HG03108 (cell line): Measurements from ENCODE around the gene INTS1.
"Not testable (repeated sequence)": the region's sequence is repeated elsewhere in the genome, so short reads cannot be mapped to it uniquely, and the experiment has no call there.

Source experiments
- ATAC-seq: cut with Tn5 transposase; IDR thresholded peaks from one replicate; pipeline ENCODE4 v1.9.1; 2021; ENCODE audit warnings: moderate library complexity; ENCODE audit not compliant: unreplicated experiment

Gene INTS1

GRCh38 chr7:1449501-1449900 lies 54.7 kb downstream of the INTS1 start:
- no peak for ATAC-seq

DNA sequence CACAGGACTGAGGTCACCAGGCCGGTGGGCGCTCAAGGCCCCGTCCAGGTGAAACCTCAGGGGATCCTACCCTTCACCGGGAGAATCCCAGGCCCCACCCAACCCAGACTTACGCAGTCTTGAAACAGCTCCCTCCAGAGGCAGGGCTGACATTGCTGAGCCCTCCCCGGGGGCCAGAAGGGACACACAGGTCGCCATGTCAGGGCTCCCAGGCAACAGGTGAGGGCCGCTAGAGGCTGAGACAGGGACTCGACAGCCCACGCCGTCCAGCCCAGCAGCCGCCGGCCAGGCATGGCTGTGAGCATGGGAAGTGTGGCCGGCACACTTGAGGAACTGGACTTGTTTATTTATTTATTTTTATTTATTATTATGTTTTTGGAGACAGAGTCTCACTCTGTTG lies 55.2 kb downstream of the INTS1 start:
- no peak for ATAC-seq

DNA sequence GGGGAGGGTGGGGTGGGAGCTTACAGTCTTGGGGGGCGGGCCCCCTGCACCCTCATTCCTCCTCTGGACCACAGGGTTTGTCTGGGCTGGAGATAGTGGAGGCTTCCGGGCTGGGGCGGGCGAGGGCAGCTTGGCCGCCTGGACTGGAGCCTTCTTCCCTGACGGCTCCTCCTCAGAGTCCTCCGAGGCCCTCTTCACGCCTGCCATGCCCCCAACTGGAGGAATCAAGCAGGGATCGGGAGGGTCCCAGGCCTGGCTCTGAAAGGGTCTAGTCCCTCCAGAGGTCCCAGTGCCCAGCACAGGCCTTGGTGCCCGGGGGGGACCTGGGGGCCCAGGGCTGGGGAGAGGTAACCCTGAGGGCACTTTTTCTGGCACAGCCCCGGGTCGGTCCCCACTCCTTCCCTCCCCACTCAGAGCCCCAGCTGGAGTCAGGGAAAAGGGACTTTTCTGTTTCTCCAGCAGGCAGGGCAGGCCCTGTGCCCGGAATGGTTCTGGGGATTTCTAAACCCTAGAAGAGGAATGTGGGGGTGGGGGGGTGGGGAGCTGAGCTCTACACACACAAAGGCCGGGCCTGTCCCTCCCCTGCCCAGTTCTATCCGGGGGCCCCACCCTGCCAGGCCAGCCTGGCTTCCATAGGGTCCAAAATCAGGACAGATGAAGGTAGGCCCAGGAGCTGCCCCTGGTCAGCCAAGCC lies 56.5 kb downstream of the INTS1 start:
- ATAC-seq = no peak

DNA sequence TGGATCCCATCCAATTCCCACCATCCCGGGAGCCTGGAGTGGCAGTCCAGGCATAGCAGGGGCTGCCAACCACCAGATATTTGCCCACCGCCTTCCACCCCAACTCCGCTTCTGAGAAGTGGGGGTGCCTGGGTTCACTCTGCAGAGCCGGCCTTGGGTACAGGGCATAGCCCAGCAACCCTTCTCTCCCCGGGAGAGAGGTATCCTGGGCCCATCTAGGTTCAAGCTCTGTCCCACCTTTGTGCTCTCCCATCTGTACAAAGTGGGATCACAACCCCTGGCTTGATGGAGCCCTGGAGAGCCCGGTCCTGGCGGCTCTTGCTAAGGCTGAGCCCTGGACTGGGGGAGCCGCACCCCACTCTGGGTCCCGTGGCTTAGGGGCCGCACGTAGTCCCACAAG lies 57.1 kb downstream of the INTS1 start:
- ATAC-seq = no peak

DNA sequence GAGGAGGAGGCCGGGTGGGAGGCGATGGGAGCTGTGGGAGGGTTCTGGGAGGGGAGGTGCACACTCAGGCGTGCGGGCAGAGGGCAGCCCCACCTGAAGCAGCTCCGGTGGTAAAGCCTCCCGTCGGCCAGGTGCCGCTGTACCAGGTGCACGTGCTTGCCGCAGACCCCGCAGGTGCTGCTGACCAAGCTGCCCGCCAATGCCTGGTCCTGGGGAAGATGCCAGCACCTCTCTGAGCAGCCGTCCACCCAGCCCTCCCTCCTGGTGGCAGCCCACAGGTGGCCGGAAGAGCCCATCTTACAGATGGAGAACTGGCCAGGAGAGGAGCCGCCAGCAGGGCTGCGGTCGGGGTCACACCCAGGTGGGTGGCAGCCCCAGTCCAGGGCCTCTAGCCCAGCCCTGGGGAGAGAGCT lies 57.6 kb downstream of the INTS1 start:
- ATAC-seq = no peak

DNA sequence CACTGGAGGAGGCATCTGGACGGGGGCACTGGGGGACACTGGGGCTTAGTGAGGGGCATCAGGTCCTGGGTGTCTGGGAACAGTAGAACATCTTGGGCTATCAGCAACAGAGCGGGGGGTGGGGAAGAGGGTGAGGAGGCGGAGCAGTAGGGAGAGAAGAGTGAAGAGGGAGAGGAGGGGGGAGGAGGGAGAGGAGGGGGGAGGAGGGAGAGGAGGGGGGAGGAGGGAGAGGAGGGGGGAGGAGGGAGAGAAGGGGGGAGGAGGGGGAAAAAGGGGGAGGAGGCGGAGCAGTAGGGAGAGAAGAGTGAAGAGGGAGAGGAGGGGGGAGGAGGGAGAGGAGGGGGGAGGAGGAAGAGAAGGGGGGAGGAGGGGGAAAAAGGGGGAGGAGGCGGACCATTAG lies 58.2 kb downstream of the INTS1 start:
- not testable (repeated sequence) for ATAC-seq

- no peak for ATAC-seq
Measured at GRCh38 chr7:1445341-1445740, 58.8 kb downstream of the INTS1 start.

DNA sequence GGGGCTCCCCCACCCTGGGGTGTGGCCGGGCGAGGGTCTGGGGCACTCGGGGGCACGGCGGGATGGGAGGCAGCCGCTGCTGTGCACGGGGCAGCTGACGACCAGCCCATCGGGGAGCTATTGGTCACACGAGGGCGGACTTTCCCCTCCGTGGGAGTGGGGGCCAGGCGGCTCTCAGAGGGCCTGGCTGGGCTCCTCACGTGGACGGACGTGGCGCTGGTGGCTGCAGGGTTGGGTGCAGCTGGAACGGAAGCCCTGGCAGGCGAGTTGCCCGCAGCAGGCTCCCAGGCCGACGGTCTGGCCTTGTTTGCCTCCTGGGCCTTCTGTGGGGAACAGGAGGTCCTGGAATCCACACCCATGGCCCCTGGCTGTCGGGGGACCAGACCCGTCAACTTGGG lies 59.3 kb downstream of the INTS1 start:
- ATAC-seq = no peak

GRCh38 chr7:1444214-1444924 lies 59.8 kb downstream of the INTS1 start:
- no peak for ATAC-seq

- not testable (repeated sequence) for ATAC-seq
Measured at GRCh38 chr7:1443587-1444200, 60.5 kb downstream of the INTS1 start.

- ATAC-seq = no peak
Measured at GRCh38 chr7:1442355-1443124, 61.6 kb downstream of the INTS1 start.

DNA sequence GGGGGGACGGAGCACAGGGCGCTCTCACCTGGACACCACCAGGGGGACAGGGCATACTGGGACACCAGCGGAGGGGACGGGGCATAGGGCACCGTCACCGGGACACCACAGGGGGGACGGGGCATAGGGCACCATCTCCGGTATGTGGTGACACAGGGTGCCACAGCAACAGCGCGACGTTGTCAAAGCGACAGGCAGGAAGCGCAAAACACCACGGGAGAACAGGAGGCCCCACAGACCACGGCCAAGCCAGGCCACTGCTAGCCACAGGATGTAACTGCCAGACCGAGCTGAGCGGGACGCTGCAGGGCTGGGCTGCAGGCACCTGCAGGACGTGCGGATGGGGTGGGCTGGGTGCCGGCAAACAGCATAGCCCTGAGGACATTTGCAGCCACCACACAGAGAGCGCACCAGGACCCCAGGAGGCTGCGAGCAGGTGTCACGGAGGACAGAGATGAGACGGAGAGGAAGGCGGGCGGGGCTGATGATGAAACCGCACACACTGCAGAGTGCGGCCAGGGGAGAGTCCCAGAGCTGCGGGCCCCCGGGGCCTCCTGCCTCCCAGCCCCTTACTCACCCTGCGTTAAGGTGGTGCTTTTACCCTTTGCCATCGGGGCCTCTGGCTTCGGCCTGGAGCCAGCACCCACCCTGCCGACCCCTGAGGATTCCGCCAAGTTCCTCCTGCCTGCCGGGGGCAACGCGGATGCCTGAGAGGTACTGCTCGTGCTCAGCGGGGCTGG lies 62.4 kb downstream of the INTS1 start:
- ATAC-seq = no peak

DNA sequence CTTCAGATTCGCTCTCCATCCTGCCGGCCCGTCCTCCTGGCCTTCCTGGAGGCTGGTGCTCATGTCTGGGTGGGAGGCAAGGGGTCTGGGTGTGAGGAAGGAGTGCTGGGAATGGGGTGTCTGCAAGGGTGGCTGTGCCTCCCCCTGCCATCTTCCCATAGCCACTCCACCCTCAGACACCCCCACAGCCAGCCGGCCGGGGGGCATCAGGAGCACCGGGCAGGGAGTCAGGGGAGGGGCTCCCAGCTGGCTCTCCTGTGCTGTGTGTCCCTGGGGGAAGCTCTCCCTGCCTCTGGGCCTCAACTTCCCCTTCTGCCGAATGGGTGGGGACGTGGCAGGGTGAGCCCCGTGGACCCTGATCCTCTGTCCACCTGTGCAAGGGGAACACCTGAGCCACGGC lies 63.6 kb downstream of the INTS1 start:
- no peak for ATAC-seq

GRCh38 chr7:1439373-1440363 lies 64.5 kb downstream of the INTS1 start:
- ATAC-seq = no peak

GRCh38 chr7:1438821-1439220 lies 65.4 kb downstream of the INTS1 start:
- no peak for ATAC-seq

- ATAC-seq = no peak
Measured at GRCh38 chr7:1438208-1438607, 66.0 kb downstream of the INTS1 start.

DNA sequence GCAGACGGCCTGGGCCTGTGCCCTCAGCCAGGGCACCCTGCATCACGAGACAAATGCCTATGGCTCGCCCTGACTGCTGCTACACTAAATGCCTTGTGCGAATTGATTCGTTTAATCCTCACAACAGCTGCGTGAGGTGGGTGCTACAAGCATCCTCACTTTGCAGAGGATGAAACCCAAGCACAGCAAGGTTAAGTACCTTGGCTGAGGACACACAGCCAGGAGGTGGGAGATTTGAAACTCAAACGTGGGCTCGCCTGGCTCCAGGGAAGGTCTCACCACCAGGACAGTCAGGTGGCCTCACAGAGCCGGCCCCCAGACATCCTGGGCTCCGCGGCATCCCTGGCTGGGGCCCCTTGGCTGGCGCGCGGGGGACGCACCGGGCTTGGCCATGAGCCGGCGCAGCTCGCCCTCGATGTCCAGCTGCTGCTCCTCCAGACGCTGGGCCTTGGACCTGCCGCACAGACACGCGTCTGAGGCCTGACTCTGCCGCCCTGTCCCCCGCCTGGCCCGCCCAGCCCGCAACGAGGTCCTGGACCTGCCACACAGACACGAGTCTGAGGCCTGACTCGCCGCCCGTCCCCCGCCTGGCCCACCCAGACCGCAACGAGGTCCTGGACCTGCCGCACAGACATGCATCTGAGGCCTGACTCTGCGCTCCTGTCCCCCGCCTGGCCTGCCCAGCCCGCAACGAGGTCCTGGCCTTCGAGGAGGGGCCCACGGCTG lies 66.9 kb downstream of the INTS1 start:
- no peak for ATAC-seq

- no peak for ATAC-seq
Measured at GRCh38 chr7:1436608-1437007, 67.6 kb downstream of the INTS1 start.
